ENCODE results near the gene ANKS4B. TPM values are rescaled to one million over a fixed set of nuclear protein-coding genes. Genes with fewer than 3 reads are reported as not detected.
A peak's percentile ranks its signal among the peaks of the same experiment; 100 is the strongest.

Gene ANKS4B
- total and polyA plus RNA-seq, 2 donors from 2014 or later = 1.4 to 9.7 TPM

GRCh38 chr16:21276090-21276489 is 42.6 kb downstream of the ANKS4B start:
- H3K9ac ChIP-seq (ENCODE audit: low read length in 3 of 3) = no peak overlapping the region
- intact Hi-C loops (cut with DNase I) = no loop called here
- no peak for DNase-seq
- no peaks in the 10 kb centered on the region for H3K9me3 ChIP-seq (ENCODE audit: control insufficient read depth in 2 of 3, insufficient read depth in 1 of 3, low read length in 3 of 3)
- peaks cover 2% of the 10 kb centered on the region for H3K27me3 ChIP-seq (ENCODE audit: control insufficient read depth, insufficient read depth, low read length)
- H3K4me3 ChIP-seq (ENCODE audit: low read length in 3 of 3) = no peak overlapping the region
- no peak overlapping the region for H3K27ac ChIP-seq (ENCODE audit: low read depth in 2 of 2, low read length in 2 of 2)
- TF ChIP-seq, protein P1, sequence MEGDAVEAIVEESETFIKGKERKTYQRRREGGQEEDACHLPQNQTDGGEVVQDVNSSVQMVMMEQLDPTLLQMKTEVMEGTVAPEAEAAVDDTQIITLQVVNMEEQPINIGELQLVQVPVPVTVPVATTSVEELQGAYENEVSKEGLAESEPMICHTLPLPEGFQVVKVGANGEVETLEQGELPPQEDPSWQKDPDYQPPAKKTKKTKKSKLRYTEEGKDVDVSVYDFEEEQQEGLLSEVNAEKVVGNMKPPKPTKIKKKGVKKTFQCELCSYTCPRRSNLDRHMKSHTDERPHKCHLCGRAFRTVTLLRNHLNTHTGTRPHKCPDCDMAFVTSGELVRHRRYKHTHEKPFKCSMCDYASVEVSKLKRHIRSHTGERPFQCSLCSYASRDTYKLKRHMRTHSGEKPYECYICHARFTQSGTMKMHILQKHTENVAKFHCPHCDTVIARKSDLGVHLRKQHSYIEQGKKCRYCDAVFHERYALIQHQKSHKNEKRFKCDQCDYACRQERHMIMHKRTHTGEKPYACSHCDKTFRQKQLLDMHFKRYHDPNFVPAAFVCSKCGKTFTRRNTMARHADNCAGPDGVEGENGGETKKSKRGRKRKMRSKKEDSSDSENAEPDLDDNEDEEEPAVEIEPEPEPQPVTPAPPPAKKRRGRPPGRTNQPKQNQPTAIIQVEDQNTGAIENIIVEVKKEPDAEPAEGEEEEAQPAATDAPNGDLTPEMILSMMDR (IDR thresholded peaks at IDR 0.05; ENCODE audit: borderline replicate concordance, extremely low read depth, insufficient read depth) = no peak
- no peaks in the 10 kb centered on the region for H3K36me3 ChIP-seq (ENCODE audit: control insufficient read depth in 2 of 3, insufficient read depth in 3 of 3, low read length in 3 of 3)
- no peak for FAIRE-seq
- peaks cover 0 to 4% (median 3%) of the 10 kb centered on the region in 3 donors for H3K4me1 ChIP-seq (ENCODE audit: control insufficient read depth in 2 of 3, insufficient read depth in 2 of 3, low read depth in 1 of 3, low read length in 3 of 3)

- peak overlapping the region in 2 of 3 donors; percentile 27 to 74 for H3K9ac ChIP-seq (ENCODE audit: low read length in 3 of 3)
These were observed 43.8 kb downstream of the ANKS4B start for GRCh38 chr16:21277045-21277926.

GRCh38 chr16:21277927-21278706 is 44.6 kb downstream of the ANKS4B start, which contains the start of gene CRYM:
Gene CRYM (minus strand): TSS chr16:21278290. CDS start chr16:21278251, 39 bp downstream.
- TF ChIP-seq, protein P1 (IDR thresholded peaks at IDR 0.05; ENCODE audit: borderline replicate concordance, extremely low read depth, insufficient read depth) = peak; percentile 66
- no peaks in the 10 kb centered on the region for H3K36me3 ChIP-seq (ENCODE audit: control insufficient read depth in 2 of 3, insufficient read depth in 3 of 3, low read length in 3 of 3)
- peaks cover 2% of the 10 kb centered on the region for H3K27me3 ChIP-seq (ENCODE audit: control insufficient read depth, insufficient read depth, low read length)
- no peak for FAIRE-seq
- H3K9ac ChIP-seq (ENCODE audit: low read length in 3 of 3) = peak within 1 kb of the TSS in 2 of 3 donors; percentile 27 to 74
- H3K27ac ChIP-seq (ENCODE audit: low read depth in 2 of 2, low read length in 2 of 2) = peak within 1 kb of the TSS in 1 of 2 donors; percentile 59
- DNase-seq = peak; percentile 72 to 81 (median 76)
- peak within 1 kb of the TSS; percentile 54 to 77 (median 75) for H3K4me3 ChIP-seq (ENCODE audit: low read length in 3 of 3)
- peaks cover 0 to 4% (median 3%) of the 10 kb centered on the region in 3 donors for H3K4me1 ChIP-seq (ENCODE audit: control insufficient read depth in 2 of 3, insufficient read depth in 2 of 3, low read depth in 1 of 3, low read length in 3 of 3)
- no peaks in the 10 kb centered on the region for H3K9me3 ChIP-seq (ENCODE audit: control insufficient read depth in 2 of 3, insufficient read depth in 1 of 3, low read length in 3 of 3)
- intact Hi-C loops (cut with DNase I) = no loop called here

More at GRCh38 chr16:21277045-21277926, 43.8 kb downstream of the ANKS4B start:
- Histone ChIP-seq H3K27ac (ENCODE audit: low read depth in 2 of 2, low read length in 2 of 2) (no peak overlapping the region), H3K4me1 (ENCODE audit: control insufficient read depth in 2 of 3, insufficient read depth in 2 of 3, low read depth in 1 of 3, low read length in 3 of 3) (peaks cover 0 to 4% (median 3%) of the 10 kb centered on the region in 3 donors), H3K9me3 (ENCODE audit: control insufficient read depth in 2 of 3, insufficient read depth in 1 of 3, low read length in 3 of 3) (no peaks in the 10 kb centered on the region), H3K27me3 (ENCODE audit: control insufficient read depth, insufficient read depth, low read length) (peaks cover 2% of the 10 kb centered on the region), H3K36me3 (ENCODE audit: control insufficient read depth in 2 of 3, insufficient read depth in 3 of 3, low read length in 3 of 3) (no peaks in the 10 kb centered on the region), H3K4me3 (ENCODE audit: low read length in 3 of 3) (peak overlapping the region; percentile 54 to 77 (median 75))
- no peak for FAIRE-seq
- intact Hi-C loops (cut with DNase I) = no loop called here
- DNase-seq = no peak
- TF ChIP-seq, protein P1 (IDR thresholded peaks at IDR 0.05; ENCODE audit: borderline replicate concordance, extremely low read depth, insufficient read depth) = no peak
